ENCODE results near the gene CROCC2.

The CROCC2 gene

GRCh38 chr2:240874715-240875227, 31.4 kb upstream of the CROCC2 start:
- no peak for DNase-seq
- in situ Hi-C loops (cut with HindIII; ENCODE audit: low pct_ligation_motif_present, low pct_unique_long_range_greater_than_20kb, low sequenced_read_pairs) = no loop called here

GRCh38 chr2:240875228-240876034, 30.7 kb upstream of the CROCC2 start:
- in situ Hi-C loops (cut with HindIII; ENCODE audit: low pct_ligation_motif_present, low pct_unique_long_range_greater_than_20kb, low sequenced_read_pairs) = no loop called here
- no peak for DNase-seq

- DNase-seq = no peak
- in situ Hi-C loops (cut with HindIII; ENCODE audit: low pct_ligation_motif_present, low pct_unique_long_range_greater_than_20kb, low sequenced_read_pairs) = no loop called here
These were observed 30.1 kb upstream of the CROCC2 start for GRCh38 chr2:240876035-240876474.

- no peak for DNase-seq
- in situ Hi-C loops (cut with HindIII; ENCODE audit: low pct_ligation_motif_present, low pct_unique_long_range_greater_than_20kb, low sequenced_read_pairs) = no loop called here
These were observed 29.5 kb upstream of the CROCC2 start for GRCh38 chr2:240876475-240877251.

GRCh38 chr2:240877460-240878340, 28.4 kb upstream of the CROCC2 start:
- no peak for DNase-seq
- in situ Hi-C loops (cut with HindIII; ENCODE audit: low pct_ligation_motif_present, low pct_unique_long_range_greater_than_20kb, low sequenced_read_pairs) = no loop called here

DNA sequence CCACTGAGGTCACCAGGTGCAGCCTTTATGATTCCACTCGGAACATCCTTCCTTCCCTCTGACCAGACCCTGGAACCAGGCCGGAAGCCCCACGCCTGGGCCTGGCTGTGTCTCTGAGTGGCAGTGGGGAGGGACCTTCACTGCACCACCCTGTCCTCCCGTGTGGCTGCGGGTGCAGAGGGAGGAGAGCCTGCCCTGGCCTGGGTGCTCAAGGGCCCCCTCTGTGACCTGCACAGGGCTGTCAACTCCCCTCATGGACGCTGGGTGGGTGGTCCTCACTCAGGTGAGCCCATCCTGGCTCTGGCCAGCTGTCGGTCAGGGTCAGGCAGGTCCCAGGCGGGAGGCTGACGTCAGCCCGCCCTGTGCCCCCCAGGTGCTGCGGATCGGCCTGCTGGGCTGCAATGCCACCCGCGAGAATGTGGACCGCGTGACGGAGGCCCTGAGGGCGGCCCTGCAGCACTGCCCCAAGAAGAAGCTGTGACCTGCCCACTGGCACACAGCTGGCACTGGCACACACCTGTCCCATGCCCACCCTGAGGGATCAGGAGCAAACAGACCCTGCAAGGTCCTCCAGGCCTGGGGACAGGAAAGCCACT, 27.7 kb upstream of the CROCC2 start:
- in situ Hi-C loops (cut with HindIII; ENCODE audit: low pct_ligation_motif_present, low pct_unique_long_range_greater_than_20kb, low sequenced_read_pairs) = no loop called here
- no peak for DNase-seq

DNA sequence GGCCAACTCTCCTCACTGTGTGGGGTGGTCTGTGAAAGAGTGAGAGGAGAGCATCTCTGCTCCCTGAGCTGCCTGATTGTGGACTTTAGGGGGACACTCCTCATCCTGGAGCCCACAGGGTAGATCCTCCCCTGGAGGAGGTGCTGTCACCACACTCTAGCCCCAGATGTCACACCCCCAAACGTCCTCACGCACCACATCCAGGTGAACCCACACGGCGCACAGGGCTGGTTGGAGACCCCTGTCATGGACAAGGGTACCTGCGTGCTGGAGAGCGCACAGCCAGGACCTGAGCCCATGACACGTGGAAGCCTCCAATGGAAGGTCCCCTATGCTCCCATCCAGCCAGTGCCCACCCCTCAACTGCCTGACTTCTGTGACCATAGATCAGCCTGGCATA, 27.0 kb upstream of the CROCC2 start:
- in situ Hi-C loops (cut with HindIII; ENCODE audit: low pct_ligation_motif_present, low pct_unique_long_range_greater_than_20kb, low sequenced_read_pairs) = no loop called here
- no peak for DNase-seq

DNA sequence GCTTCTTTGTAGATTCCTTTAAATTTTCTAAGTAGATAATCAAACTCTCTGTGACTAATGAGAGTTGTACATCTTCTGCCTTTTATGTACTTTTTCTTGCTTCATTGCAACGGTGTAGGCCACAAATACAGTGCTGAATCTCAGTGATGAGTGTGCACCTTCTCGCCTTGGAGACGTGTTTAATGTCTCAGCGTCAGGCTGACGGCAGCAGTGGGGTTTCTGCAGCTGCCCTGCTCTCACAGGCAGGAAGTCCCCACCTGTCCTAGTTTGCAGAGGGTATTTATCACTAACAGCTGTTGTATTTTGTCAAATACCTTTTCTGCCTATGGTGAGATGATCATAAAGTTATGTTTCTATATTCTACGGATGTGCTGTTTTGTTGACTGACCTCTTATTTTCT, 24.2 kb upstream of the CROCC2 start:
- DNase-seq = no peak
- in situ Hi-C loops (cut with HindIII; ENCODE audit: low pct_ligation_motif_present, low pct_unique_long_range_greater_than_20kb, low sequenced_read_pairs) = no loop called here

DNA sequence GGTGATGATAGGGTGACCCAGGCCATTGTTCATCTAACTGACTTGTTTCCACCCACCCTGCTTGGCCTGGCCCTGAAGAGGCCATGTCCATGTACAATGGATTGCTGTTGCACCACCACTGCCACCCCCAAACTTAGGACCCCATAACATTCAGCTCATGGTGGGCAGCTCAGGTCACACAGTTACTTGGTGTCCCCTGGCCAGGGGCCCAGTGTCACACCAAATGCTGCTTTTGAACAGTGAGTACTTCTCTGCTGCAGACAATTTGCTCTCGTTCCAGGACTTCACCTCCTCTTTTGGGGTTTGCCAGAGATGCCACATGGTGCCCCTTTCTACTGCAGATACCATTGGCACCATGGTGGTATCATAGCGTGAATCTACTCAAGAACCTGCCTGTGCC, 21.9 kb upstream of the CROCC2 start:
- no peak for DNase-seq
- in situ Hi-C loops (cut with HindIII; ENCODE audit: low pct_ligation_motif_present, low pct_unique_long_range_greater_than_20kb, low sequenced_read_pairs) = no loop called here

DNA sequence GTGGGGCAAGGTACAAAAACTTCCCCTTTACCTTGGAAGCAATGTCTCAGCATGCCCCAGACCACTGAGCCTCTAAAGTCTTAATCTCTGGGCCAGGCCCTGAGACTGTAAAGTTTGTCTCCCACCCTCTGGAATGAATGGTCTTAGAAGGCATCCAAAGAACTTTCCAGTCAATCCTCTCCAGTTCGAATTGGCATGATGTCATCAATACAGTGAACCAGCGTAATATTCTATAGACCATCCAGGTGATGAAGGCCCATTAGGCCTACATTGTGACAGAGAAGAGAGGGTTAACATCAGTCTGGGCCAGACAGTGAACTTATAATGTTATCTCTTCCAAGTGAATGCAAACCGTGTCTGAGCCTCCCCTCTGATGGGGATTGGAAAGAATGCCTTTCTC, 21.4 kb upstream of the CROCC2 start:
- DNase-seq = no peak
- in situ Hi-C loops (cut with HindIII; ENCODE audit: low pct_ligation_motif_present, low pct_unique_long_range_greater_than_20kb, low sequenced_read_pairs) = no loop called here

DNA sequence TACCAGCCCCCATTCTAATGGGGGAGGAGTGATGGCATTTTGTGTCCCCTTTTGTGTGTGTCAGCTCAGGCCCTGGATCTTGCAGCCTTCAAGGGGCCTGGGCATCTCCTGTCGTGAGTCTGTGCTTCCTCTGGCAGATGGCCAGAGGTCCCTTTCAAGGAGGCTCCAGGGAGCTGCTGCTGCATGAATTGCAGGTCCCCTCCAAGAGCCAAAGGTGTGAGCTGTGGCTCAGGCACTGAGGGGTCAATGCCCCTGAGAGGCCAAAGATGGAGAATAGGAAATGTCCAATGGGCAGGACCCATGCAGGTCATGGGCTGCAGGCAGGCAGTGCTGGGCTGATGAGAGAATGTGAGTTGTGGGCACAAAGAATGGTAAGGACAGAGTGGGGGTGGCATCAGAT, 20.6 kb upstream of the CROCC2 start:
- no peak for DNase-seq

DNA sequence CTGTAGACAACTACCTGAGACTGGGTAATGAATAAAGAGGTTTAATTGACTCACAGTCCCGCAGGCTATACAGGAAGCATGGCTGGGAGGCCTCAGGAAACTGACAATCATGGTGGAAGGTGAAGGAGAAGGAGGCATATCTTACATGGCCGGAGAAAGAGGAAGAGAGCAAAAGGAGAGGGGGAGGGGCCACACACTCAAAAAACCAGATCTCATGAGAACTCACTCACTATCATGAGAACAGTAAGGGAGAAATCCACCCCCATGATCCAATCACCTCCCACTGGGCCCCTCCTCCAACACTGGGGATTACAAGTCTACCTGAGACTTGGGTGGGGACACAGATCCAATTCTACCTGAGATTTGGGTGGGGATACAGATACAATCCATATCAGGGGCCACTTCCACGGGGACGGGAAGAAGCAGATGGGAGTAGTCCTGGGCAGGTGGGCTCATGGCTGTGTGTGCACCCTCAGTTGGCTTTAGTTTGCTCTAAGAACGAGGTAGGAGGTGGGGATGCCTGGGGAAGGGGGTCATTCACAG, 20.0 kb upstream of the CROCC2 start:
- in situ Hi-C loops (cut with HindIII; ENCODE audit: low pct_ligation_motif_present, low pct_unique_long_range_greater_than_20kb, low sequenced_read_pairs) = no loop called here
- no peak for DNase-seq

More for the DNA sequence above, 20.6 kb upstream of the CROCC2 start:
- in situ Hi-C loops (cut with HindIII; ENCODE audit: low pct_ligation_motif_present, low pct_unique_long_range_greater_than_20kb, low sequenced_read_pairs) = no loop called here

DNA sequence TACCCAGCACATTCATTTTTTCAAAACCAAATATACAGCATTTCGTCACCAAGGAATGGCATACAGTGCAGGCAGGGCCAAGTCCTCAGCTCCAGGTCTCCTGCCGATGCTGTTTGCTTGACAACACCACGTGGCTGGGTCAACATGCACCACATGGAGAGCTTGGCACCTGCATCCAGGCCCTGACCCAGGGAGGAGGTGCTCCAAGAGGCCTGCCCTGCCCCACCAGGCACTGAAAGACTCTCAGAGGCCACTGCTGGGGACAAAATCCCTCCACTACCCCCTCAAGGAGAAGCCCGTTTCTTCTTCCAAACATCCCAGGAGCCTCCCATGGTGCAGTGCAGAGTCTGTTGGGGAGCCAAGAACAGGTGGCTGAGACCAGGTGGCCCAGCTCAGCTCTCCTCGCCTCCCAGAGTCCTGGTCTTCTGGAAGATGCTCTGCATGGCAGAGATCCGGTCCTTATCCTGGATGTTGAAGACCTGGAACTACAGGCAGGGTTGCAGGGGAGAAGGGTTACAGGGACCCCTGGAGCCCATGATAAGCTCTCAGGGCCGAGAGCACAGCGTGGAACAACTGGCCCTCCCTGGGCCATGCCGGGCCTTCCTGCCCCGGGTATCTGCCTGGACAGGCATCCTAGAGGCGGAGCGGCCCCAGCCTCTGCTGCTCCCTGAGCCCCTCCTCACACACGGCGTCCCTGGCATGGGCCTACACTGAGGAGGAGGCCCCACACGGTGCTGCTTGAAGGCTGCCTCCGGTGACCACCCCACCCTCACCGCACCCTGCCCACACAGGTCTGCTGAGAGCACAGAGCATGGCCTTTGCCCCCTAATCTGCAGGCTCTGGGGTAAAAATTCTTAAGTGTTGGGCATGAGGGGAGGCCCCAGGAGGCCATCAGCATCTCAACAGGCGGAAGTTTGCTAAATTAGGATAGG, 19.2 kb upstream of the CROCC2 start:
- in situ Hi-C loops (cut with HindIII; ENCODE audit: low pct_ligation_motif_present, low pct_unique_long_range_greater_than_20kb, low sequenced_read_pairs) = no loop called here
- DNase-seq = no peak

GRCh38 chr2:240887631-240888030, 18.5 kb upstream of the CROCC2 start:
- in situ Hi-C loops (cut with HindIII; ENCODE audit: low pct_ligation_motif_present, low pct_unique_long_range_greater_than_20kb, low sequenced_read_pairs) = no loop called here
- DNase-seq = no peak

GRCh38 chr2:240888130-240888889, 17.8 kb upstream of the CROCC2 start:
- in situ Hi-C loops (cut with HindIII; ENCODE audit: low pct_ligation_motif_present, low pct_unique_long_range_greater_than_20kb, low sequenced_read_pairs) = no loop called here
- no peak for DNase-seq

DNA sequence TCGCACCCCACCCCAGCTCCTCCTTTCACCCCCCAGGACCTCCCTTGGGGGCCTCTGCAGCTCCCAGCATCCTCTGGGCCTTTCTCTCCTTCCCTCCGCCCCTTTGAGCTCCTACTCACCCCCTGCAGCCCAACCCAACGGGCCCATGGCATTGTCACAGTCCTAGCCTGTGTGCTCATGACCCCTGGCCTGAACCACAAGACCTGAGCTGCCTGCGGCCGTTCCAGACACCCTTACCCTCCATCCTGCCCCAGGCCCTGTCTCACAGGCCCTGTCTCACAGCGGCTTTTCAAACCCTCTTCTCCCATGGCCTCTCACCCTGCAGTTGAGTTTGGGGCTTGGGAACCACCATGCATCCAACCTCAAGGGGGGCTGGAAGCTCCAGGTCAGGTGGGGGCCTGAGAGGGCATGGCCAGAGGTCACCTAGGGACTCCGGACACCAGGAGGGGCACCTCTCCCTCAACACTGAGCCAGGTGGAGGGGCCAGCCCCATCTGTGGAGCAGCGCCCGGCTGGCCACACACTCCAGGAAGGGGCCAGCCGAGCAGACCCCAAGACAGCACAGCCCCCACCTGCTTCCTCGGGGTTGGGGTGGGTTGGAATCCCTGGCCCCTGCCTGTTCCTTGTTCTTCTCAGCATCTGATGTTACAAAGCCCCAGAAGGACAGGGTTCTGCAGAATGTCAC, 17.1 kb upstream of the CROCC2 start:
- in situ Hi-C loops (cut with HindIII; ENCODE audit: low pct_ligation_motif_present, low pct_unique_long_range_greater_than_20kb, low sequenced_read_pairs) = no loop called here
- no peak for DNase-seq

All from ACHN (cell line).